Body of pancreas (tissue), 4 donors: ENCODE measurements around the gene ABLIM1.

ENCODE experiments used
- POLR2A ChIP-seq, 3 donors: fragments of 450-650 bp; IDR thresholded peaks; one replicate each; pipeline ENCODE4 v1.6.1; 2016; ENCODE audit warnings: antibody characterized with exemption in 3 of 3, mild to moderate bottlenecking in 2 of 3
- TF ChIP-seq, protein P1 (sequence below), 7 experiments: fragments of 450-650 bp in 4 of 7; fragments of 200-600 bp in 3 of 7; sonication (generic) in 3 of 7; IDR thresholded peaks; one replicate each; pipeline ENCODE4 v1.5.1; 2016 to 2019; ENCODE audit warnings: antibody characterized with exemption in 7 of 7

DNA sequence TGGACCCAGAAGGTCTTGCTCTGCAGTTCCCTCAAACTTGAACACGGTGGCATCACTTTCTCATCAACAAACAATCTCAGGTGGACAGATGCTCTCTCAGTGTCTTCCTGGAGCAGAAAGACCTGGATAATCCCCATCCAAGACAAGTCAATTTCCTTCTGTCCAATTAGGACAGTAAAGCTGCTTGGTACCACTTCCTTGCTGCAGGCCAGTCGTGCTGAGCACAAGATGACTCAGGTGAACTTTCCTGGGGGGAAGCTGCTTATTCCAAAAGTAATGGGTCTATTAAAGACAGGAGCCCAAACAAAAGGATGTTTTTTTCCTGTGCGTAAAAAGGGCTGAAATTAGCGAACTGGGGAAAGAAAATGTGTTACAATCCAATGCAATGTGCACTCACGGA lies 146.2 kb downstream of the ABLIM1 start:
- TF ChIP-seq, protein P1, sequence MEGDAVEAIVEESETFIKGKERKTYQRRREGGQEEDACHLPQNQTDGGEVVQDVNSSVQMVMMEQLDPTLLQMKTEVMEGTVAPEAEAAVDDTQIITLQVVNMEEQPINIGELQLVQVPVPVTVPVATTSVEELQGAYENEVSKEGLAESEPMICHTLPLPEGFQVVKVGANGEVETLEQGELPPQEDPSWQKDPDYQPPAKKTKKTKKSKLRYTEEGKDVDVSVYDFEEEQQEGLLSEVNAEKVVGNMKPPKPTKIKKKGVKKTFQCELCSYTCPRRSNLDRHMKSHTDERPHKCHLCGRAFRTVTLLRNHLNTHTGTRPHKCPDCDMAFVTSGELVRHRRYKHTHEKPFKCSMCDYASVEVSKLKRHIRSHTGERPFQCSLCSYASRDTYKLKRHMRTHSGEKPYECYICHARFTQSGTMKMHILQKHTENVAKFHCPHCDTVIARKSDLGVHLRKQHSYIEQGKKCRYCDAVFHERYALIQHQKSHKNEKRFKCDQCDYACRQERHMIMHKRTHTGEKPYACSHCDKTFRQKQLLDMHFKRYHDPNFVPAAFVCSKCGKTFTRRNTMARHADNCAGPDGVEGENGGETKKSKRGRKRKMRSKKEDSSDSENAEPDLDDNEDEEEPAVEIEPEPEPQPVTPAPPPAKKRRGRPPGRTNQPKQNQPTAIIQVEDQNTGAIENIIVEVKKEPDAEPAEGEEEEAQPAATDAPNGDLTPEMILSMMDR (IDR thresholded peaks at IDR 0.05): no peak
- TF ChIP-seq POLR2A (IDR thresholded peaks at IDR 0.05): no peak
